DND-41 (cell line): ENCODE results near the gene TRAIP.
A peak's percentile ranks its signal among the peaks of the same experiment; 100 is the strongest.

Experiments
- ATAC-seq: fragments of 200-7000 bp; cut with Tn5 transposase; 3 replicates; pipeline ENCODE4 v1.9.1; 2021; ENCODE audit warnings: low read depth; ENCODE audit not compliant: insufficient read depth
- DNase-seq: peaks from one replicate; pipeline ENCODE4 v3.0.0-alpha.2; 2020
- H2AFZ ChIP-seq: 2 replicates; pipeline ENCODE4 v1.6.0; 2012; ENCODE audit warnings: low read depth, low read length
- H3K27ac ChIP-seq: 2 replicates; pipeline ENCODE4 v1.5.1; 2012; ENCODE audit warnings: low read length, inconsistent platforms
- H3K27me3 ChIP-seq: fragments of 200-600 bp; sonication (generic); 2 replicates; pipeline ENCODE4 v1.6.0; 2012; ENCODE audit warnings: low read length, mild to moderate bottlenecking, inconsistent platforms; ENCODE audit not compliant: insufficient read depth, poor library complexity
- H3K36me3 ChIP-seq: 2 replicates; pipeline ENCODE4 v1.5.1; 2012; ENCODE audit warnings: low read length, inconsistent platforms; ENCODE audit not compliant: insufficient read depth
- H3K4me1 ChIP-seq: 2 replicates; pipeline ENCODE4 v1.5.1; 2012; ENCODE audit warnings: mild to moderate bottlenecking, low read length; ENCODE audit not compliant: insufficient read depth
- H3K4me2 ChIP-seq: 2 replicates; pipeline ENCODE4 v1.6.0; 2012; ENCODE audit warnings: mild to moderate bottlenecking, moderate library complexity, low read length, inconsistent platforms; ENCODE audit not compliant: insufficient read depth
- H3K4me3 ChIP-seq, 2 experiments: fragments of 200-600 bp in 1 of 2; shearing (Covaris generic) in 1 of 2; 2 replicates each; pipeline ENCODE4 v1.5.1; 2012 to 2016; ENCODE audit warnings: inconsistent platforms in 2 of 2, low read length in 2 of 2, mild to moderate bottlenecking in 2 of 2, low read depth in 1 of 2, moderate library complexity in 1 of 2
- H3K79me2 ChIP-seq: 2 replicates; pipeline ENCODE4 v1.6.0; 2012; ENCODE audit warnings: low read length, inconsistent platforms; ENCODE audit not compliant: insufficient read depth
- H3K9ac ChIP-seq: 2 replicates; pipeline ENCODE4 v1.6.0; 2012; ENCODE audit warnings: low read depth, mild to moderate bottlenecking, inconsistent platforms, low read length, moderate library complexity
- H3K9me3 ChIP-seq: 2 replicates; pipeline ENCODE4 v1.5.1; 2012; ENCODE audit warnings: low read length, moderate library complexity, mild to moderate bottlenecking, inconsistent platforms; ENCODE audit not compliant: insufficient read depth, severe bottlenecking
- H4K20me1 ChIP-seq: 2 replicates; pipeline ENCODE4 v1.6.0; 2012; ENCODE audit warnings: low read length; ENCODE audit not compliant: insufficient read depth
- CTCF ChIP-seq: IDR thresholded peaks from 2 replicates; pipeline ENCODE4 v1.5.1; 2012; ENCODE audit warnings: borderline replicate concordance, low read length, moderate library complexity, mild to moderate bottlenecking; ENCODE audit not compliant: poor library complexity, severe bottlenecking; ENCODE audit errors: extremely low read depth
- EZH2 ChIP-seq: IDR thresholded peaks from 3 replicates; pipeline ENCODE4 v1.6.1; 2012; ENCODE audit warnings: borderline replicate concordance, low read depth, mild to moderate bottlenecking, moderate library complexity, low read length, inconsistent platforms; ENCODE audit not compliant: severe bottlenecking

TRAIP gene

GRCh38 chr3:49802719-49803464 is 53.5 kb downstream of the TRAIP start, which contains the start of gene INKA1:
Gene INKA1 (plus strand): TSS chr3:49803261. CDS start chr3:49803393, 132 bp downstream.
- peak within 1 kb of the TSS; percentile 100 for H2AFZ ChIP-seq
- no peaks in the 10 kb centered on the region for H3K36me3 ChIP-seq
- H3K27ac ChIP-seq = peak within 1 kb of the TSS; percentile 35; the same call in 1 of the 2 replicates
- H3K79me2 ChIP-seq = no peaks in the 10 kb centered on the region
- ATAC-seq (peak; percentile 81), DNase-seq (peak; percentile 85)
- TF ChIP-seq CTCF (no peak), EZH2 (no peak)
- H3K4me1 ChIP-seq = peaks cover 55% of the 10 kb centered on the region
- peaks cover 18% of the 10 kb centered on the region for H4K20me1 ChIP-seq
- H3K9ac ChIP-seq = peak within 1 kb of the TSS; percentile 59
- H3K27me3 ChIP-seq = peaks cover 21% of the 10 kb centered on the region
- H3K9me3 ChIP-seq = no peaks in the 10 kb centered on the region
- H3K4me3 ChIP-seq = peak within 1 kb of the TSS; percentile 40 to 98
- H3K4me2 ChIP-seq = peak within 1 kb of the TSS; percentile 100

GRCh38 chr3:49801160-49801559 is 55.2 kb downstream of the TRAIP start:
- ATAC-seq (no peak), DNase-seq (no peak)
- Histone ChIP-seq H3K36me3 (no peaks in the 10 kb centered on the region), H3K4me3 (no peak overlapping the region), H3K79me2 (no peaks in the 10 kb centered on the region), H2AFZ (no peak overlapping the region), H3K27ac (no peak overlapping the region), H3K4me1 (peaks cover 38% of the 10 kb centered on the region), H3K27me3 (peaks cover 21% of the 10 kb centered on the region), H3K4me2 (no peak overlapping the region), H3K9me3 (no peaks in the 10 kb centered on the region), H4K20me1 (peaks cover 18% of the 10 kb centered on the region), H3K9ac (no peak overlapping the region)
- TF ChIP-seq EZH2 = no peak

GRCh38 chr3:49799761-49800160 is 56.6 kb downstream of the TRAIP start, which contains the start of gene CDHR4:
Gene CDHR4 (minus strand): TSS chr3:49799873. CDS start chr3:49799812, 61 bp downstream.
- Histone ChIP-seq H3K27me3 (peaks cover 21% of the 10 kb centered on the region), H3K36me3 (no peaks in the 10 kb centered on the region), H3K9ac (no peak within 1 kb of the TSS), H3K4me1 (peaks cover 24% of the 10 kb centered on the region), H4K20me1 (peaks cover 13% of the 10 kb centered on the region), H3K79me2 (no peaks in the 10 kb centered on the region), H3K4me2 (no peak within 1 kb of the TSS), H2AFZ (no peak within 1 kb of the TSS), H3K27ac (no peak within 1 kb of the TSS), H3K9me3 (no peaks in the 10 kb centered on the region), H3K4me3 (no peak within 1 kb of the TSS)
- DNase-seq = no peak
- no peak for ATAC-seq
- no peak for TF ChIP-seq CTCF
- TF ChIP-seq EZH2 = no peak

- Histone ChIP-seq H3K36me3 (no peaks in the 10 kb centered on the region), H3K4me2 (no peak overlapping the region), H3K9me3 (no peaks in the 10 kb centered on the region), H3K9ac (no peak overlapping the region), H3K79me2 (no peaks in the 10 kb centered on the region), H3K27ac (no peak overlapping the region), H3K4me3 (no peak overlapping the region), H3K4me1 (peaks cover 17% of the 10 kb centered on the region), H2AFZ (no peak overlapping the region), H3K27me3 (peaks cover 19% of the 10 kb centered on the region), H4K20me1 (peaks cover 7% of the 10 kb centered on the region)
- no peak for DNase-seq
- TF ChIP-seq CTCF (no peak), EZH2 (no peak)
- ATAC-seq = no peak
These were observed 57.3 kb downstream of the TRAIP start for GRCh38 chr3:49799105-49799504.
